Hypothalamus (tissue), 51 donors: ENCODE data around the gene RAB11FIP3.
A peak's percentile ranks its signal among the peaks of the same experiment; 100 is the strongest.

Source experiments
- DNase-seq, 51 donors: peaks; one replicate each; lab custom pipeline; 2025; lab: John Stamatoyannopoulos, UW

Gene RAB11FIP3

DNA sequence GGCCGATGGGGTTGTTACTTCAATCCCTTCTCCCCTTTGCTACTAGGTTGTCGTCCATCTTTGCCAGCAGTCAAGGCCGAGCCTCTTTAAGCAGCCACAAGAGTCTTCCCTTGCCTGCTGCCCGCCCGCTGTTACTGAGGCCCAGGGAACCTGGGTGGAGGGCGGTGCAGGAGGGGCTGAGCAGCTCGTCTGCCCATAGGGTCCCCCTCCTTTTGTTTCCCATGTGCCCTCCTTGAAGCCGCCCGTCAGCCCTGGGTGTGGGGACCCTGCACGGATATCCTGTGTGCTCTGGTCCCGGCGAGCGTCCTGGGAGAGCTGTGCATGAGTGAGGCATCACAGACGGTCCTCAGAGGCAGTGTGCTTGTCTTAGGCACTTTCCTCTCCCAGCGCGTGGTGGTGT, 64.2 kb downstream of the RAB11FIP3 start:
- no peak for DNase-seq

DNA sequence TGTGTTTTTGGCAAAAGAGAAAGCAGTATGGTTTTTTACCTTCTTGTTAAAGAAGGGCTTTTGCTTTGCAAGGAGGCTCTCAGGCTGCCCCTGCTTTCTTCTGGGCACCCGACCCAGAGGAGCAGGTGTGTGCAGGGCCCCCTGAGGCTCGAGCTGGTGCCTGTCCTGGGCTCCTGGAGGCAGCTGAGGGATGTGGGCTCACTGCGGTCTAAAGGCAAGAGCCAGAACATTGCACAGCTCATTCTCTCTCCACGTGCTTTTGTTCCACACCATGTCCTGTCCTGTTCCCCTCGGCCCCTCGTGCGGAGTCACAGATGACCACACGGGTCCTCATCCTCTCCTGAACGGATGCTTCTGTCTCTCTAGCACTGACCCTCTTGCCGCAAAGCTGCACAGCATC, 65.3 kb downstream of the RAB11FIP3 start:
- DNase-seq, result no peak

DNA sequence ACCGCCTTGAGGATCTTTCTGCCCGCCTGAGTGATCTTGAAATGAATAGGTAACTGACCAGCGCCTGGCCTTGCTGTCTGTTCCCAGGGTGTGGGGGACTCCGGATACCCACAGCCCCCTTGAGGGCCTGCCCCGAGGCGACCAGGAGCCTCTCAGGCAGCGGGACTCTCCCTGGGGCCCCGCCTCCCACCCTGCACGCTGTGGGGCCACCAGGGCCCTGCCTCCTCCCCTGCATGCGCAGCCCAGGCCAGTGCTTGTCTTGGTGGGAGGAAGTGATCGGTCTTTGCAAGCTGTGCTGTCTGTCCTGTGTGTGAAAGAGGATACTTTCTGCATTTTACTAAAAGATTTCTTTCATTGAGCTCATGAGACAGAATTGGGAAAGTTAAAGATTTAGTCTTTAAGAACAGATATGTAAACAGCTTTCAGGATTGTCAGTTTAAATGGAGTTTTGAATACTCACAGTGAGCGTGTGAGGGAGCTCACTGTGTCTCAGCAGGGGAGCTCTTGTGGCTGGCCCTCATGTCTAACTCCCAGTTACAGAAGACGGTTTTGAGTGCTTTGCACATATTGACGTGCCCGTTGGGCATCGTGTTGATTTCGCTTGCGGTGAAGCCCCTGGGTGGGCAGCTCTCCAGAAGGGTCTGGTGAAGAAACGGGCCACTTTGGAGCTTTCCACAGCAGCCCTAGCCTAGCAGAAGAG, 65.9 kb downstream of the RAB11FIP3 start:
- DNase-seq, result no peak

DNA sequence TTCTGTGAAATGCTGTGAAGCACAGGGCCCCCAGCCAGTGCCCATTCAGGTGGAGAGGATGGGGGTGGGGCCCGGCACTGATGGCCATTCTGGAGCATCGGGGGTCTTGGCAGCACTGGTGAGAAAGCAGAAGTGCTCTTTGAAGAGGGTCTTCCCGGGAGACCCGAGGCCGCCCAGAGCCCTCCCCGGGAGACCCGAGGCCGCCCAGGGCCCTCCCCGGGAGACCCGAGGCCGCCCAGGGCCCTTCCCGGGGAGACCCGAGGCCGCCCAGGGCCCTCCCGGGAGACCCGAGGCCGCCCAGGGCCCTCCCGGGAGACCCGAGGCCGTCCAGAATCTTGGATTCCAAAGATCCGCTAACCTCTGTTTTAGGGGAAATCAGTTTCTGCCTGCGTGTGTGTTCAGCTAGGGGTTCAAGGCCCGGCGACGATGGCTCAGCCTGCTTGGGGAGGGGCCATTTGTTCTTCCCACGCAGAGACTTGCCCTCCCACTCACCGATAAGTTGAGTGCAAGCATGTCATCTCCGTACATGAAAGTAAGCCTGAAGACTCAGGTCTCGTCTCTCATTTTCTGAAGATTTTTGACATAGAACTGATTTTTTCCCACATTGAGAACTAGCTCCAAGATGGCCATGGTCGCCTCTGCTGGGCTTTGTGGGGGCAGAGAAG, 66.9 kb downstream of the RAB11FIP3 start:
- DNase-seq, result peak in 3 of 51 donors; percentile 5 to 11 (median 10)

DNA sequence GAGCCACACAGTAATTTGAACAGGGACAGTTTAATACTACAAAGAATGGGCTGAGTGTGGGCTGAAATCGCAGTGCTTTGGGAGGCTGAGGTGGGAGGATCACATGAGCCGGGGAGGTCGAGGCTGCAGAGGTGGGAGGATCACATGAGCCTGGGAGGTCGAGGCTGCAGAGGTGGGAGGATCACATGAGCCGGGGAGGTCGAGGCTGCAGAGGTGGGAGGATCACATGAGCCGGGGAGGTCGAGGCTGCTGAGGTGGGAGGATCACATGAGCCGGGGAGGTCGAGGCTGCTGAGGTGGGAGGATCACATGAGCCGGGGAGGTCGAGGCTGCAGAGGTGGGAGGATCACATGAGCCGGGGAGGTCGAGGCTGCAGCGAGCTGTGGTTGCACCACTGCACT, 69.2 kb downstream of the RAB11FIP3 start:
- peak in 7 of 51 donors; percentile 18 to 32 (median 25) for DNase-seq

DNA sequence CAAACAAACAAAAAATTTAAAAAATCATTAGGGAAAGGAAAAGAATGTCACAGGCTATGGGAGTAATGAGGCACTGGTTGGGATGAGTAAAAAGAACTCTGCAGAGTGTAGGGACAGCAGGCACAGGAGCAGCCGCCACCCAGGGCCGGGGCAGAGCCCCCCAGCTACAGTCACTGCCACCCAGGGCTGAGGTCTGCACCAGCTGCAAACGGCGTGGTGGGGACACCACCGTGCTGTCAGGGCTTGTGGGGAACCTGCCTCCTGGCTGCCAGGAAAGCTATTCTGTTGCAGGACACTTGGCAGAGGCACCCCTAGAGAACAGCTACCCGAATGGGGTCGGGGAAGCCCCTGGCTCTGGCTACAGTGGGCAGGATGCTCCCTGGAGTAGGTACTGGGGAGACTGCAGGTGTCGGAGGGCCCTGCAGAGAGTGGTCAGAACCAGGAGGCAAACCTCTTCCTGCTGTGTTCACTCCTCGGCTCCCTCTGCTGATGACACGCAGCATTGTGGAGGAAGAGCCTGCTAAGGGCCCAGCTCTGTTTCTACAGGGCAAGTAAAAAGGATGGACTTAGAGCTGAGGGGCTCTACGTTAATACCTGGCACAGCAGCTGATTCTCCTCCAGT, 69.8 kb downstream of the RAB11FIP3 start:
- peak in 1 of 51 donors; percentile 21 for DNase-seq

DNA sequence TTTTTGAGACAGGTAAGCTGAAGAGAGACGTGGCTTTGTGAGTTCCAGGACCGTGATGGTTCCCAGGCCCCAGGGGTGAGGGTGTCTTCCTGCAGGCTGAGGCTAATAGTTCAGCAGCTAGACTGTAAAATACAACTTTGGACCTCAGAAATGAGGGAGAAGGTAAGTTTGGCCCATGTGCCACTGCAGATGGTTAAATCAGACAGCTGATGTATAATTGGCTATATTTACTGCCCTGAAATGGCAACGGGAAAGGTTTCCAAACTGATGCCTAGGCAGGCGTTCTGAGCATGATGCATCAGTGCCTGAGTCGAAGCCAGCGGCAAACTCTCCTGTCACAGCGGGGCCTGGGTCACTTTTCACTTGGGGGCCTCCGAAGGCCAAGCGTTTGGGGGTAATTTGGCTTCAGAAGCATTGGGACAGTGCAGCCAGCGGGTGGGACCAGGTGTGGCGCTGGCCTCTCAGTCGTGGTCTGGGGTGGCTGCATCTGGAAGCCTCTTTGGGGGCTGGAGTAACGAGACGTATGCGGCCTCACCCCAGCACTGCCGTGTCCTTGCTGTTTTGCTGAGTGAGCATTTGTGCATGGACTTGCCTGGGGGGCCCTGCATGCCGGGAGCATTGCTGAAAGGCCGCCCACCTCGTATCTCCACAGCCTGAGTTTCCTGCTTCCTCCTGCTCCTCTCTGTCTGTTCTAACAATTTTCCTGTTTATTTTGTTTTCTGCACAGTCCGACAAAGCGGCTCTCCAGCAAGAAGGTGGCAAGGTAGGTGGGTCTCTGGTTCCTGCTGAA, 70.8 kb downstream of the RAB11FIP3 start:
- no peak for DNase-seq

DNA sequence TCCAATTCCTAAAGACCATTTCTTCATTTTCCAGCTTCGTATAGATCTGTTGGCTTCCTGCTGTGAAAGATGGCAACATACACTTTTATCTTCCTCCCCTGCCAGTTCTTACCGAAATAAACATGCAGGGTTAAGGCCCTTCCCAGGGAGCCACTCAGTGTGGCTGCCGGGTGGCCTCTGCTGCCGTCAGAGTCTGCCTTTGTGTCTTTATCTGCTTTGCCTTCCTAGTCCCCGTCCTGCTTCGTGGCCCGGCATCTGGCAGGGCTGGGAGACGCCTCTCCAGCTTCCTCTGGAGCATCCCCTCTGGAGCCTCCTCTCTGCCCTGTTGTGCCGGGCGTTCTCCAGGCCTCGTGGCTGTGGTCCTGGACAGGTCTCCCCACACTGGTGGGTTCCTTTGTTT, 71.8 kb downstream of the RAB11FIP3 start:
- DNase-seq, result no peak

DNA sequence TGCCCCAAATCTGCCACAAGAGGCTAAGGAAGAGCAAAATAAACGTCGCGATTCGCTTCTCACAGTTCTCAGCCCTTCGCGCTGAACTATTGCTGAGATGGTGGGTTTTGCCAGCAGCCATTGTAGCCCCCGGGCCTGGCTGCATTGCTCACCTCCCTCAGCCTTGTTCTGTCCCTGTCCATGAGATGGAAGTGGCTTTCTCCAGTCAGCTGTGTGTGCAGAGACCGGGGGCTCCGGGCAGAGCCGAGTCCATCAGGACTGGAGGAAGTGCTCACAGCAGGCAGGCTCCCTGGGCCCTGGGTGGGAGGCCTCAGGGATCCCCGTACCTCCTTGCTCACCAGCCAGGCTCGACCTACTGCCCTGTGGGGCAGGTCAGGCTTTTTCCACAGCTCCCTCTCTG, 74.5 kb downstream of the RAB11FIP3 start:
- DNase-seq, result no peak

DNA sequence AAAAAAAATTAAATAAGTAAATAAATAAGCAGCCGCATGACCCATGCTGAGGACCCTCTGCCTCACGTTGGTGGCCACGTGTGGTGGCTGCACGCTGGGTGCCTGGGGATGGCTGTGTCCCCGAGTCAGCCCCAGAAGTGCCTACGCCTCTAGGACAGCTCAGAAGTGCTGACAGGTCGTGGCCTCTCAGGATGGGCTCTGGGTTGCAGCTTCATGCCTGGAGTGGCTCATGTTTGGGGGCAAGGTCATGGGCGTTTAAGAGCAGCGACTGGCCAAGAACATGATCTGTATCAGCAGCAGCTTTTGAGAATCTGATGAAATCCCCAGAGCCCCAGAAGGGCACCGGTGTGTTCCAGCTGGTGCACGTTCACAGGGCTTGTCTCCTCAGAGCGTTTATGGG, 75.3 kb downstream of the RAB11FIP3 start:
- DNase-seq, result no peak

DNA sequence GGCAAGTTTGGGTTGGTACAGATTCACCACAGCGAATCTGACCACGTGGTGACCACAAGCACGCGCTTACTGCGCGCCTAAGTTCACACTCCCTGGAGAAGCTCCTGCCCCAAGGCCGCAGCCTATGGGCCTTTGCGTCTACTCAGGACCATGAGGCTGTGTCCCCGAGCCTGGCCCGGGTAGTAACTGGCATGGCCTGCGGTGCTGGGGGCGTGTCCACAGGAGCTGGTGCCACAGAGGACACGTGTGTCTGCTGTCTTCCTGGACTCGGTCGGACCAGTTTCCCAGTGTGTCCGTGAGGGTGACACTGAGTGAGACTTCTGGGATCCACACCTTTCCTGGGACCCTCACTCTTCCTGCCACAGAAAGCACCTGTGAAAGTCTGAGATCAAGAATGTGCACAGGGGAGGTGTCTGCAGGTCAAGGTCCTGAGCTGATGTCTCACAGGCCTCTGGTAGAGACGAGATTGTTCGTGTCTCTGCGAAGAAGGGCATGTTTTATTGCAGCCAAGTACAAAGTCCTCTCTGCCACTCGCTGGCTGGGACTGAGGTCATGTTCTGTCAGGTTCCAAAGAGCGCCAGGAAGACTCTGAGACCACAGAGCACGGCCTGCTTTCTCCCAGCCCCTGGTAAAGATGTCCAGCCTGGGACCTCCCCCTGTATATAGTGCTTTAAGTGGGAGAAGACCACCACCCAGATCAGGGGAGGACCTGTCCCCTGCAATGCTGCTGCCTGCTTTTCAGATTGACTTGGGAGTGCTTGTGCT, 76.9 kb downstream of the RAB11FIP3 start:
- DNase-seq, result no peak

DNA sequence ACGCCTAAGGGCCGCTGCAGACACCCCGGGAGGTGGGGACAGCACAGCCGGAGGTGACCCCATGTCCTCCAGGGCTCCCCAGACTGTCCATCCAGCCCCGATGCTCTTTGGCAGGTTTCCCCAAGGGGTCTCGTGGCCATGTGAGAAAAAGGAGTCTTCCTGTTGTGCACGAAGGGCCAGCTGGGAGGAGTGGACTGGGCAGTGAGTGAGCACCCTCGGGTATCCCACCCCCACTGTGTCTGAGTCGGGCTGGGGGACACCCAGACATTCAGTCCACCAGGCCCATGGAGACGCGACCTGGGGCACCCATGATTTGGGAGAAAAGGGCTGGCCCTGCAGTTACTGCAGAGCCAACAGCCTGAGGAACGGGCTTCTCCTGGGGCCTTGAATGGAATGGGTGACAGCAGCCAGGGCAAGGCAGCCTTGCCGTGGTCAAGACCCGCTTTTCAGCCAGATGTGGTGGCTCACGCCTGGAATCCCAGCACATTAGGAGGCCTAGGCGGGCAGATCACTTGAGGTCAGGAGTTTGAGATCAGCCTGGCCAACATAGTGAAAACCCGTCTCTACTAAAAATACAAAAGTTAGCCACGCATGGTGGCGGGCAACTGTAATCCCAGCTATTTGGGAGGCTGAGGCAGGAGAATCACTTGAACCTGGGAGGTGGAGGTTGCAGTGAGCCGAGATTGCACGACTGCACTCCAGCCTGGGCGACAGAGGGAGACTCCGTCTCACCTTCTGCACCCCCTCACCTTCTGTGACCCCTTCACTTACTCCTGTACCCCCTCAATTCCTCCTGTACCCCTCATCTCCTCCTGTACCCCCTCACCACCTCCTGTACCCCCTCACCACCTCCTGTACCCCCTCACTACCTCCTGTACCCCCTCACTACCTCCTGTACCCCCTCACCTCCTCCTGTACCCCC, 78.0 kb downstream of the RAB11FIP3 start:
- DNase-seq, result no peak

DNA sequence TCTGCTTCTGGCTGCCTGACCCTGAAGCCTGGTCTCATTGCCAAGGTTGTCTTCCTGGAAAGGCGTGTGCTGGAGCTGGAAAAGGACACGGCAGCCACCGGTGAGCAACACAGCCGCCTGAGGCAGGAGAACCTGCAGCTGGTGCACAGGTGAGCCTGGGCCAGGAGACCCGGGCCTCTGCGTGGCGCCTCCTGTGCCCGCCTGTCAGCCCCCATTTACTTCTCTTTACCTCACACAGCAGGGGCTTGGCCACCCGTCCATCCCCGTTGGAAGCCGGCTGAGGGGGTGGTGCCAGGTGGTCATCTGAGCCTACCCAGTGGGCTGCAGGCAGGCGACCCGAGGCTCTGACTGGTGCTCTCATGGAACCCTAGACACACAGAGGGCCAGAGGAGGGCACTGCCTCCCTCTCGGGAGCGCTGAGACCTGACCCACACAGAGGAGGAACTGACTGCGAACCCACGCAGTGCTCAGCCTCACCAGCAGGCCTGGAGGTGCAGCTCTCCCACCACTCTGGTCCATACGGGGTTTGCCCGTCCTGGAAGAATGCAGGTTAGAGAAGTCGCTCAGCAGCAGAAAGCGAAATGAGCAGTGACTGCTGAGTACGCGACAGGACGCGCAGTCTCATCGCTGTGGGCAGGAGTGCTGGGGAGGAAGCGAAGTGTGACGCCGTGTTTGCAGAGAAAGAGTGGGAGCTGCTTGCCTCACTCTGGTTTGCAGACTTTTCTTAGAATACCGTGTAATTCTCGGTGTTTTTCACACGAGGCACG, 80.2 kb downstream of the RAB11FIP3 start:
- DNase-seq, result peak in 2 of 51 donors; percentile 37 to 70

DNA sequence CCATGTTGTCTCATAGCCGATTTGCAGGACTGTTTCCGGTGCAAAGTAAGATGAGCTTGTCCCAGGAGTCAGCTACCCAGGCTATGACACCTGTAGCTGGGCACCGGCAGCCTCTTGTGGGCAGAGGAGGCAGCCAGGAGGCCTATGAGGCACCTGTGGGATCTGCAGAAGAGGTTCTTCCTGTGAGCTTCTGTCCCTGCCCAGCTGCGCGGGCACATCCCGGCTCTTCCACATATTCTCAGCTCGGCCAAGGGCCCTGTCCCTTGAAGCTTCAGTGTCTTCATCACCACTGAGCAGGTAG, 80.7 kb downstream of the RAB11FIP3 start:
- no peak for DNase-seq

DNA sequence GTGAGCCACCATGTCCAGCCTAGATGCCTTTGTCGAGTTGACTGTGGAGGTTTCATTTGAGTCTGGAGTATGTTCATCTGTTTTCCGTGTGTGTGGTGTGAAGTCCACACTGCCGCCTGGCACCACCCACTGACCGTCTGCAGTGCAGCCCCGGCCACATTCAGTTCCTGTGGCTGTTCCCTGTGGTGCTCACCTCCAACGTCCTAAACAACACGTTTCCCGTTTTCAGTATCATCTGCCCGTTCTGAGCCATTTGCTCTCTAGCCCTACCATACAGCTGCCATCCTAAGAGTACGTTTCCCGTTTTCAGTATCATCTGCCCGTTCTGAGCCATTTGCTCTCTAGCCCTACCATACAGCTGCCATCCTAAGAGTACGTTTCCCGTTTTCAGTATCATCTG, 82.1 kb downstream of the RAB11FIP3 start:
- peak in 1 of 51 donors; percentile 21 for DNase-seq

DNA sequence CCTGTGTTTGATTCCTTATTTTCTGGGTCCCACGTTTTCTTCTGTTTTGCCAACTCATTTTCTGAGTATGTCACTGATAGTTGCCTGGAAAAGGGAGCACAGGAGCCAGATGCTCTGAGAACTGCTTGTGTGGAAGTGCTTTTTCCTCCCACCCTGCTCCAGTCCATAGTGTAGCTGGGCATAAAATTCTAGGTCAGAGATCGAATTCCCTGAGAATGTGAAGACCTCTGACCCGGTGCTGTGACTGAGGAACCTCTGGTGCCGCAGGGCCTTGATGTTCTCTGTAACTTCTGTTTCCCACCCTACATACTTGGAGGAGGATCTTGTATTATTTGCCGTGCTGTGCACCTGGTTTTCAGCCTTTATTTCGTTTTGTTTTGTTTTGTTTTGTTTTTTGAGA, 82.5 kb downstream of the RAB11FIP3 start:
- no peak for DNase-seq

DNA sequence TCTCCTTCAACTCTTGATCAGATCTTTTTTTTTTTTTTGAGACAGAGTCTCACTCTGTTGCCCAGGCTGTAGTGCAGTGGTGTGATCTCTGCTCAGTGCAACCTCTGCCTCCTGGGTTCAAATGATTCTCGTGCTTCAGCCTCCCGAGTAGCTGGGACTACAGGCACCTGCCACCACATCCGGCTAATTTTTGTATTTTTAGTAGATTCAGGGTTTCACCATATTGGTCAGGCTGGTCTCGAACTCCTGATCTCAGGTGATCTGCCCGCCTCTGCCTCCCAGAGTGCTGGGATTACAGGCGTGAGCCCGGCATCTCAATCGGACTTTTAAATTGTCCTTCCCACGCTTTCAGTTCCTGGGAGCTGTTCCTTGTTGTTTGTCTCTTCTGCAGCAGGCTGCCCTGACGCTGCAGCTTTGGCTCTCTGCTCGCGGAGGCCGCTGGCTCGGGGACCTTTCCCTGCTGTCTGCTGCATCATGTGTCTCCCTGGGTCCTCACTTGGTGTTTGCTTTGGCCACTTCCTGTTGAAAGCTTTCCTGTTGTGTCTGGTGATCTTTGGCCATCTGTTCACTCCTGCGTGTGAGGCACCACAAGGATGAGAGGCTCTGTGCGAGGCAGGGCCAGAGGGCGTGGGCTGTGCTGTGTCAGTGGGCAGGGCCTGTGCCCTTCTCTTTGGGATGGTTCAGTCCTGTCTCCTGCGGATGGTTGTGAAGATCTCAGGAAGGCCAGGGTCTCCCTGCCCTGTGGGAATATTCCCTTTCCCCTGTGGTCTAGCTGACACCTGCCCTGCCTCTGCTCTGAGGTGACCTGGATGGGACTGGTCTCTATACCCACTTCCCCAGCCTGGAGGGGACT, 83.7 kb downstream of the RAB11FIP3 start:
- DNase-seq, result peak in 13 of 51 donors; percentile 9 to 58 (median 27)
